Esophagus squamous epithelium (tissue), 5 donors: ENCODE results near the gene CTIF. TPM values are rescaled to one million over a fixed set of nuclear protein-coding genes. Genes with fewer than 3 reads are reported as not detected.

ENCODE experiments used
- DNase-seq: peaks from one replicate; lab custom pipeline; 2025; lab: John Stamatoyannopoulos, UW
- H3K27ac ChIP-seq, 4 donors: fragments of 200-600 bp; sonication (generic); one replicate each; pipeline ENCODE4 v1.5.1; 2016 to 2019; ENCODE audit warnings: mild to moderate bottlenecking in 1 of 4
- H3K27me3 ChIP-seq, 4 donors: fragments of 200-600 bp; sonication (generic); 1 replicate in 3 of 4; 2 replicates in 1 of 4; pipeline versions ENCODE4 v1.5.1 to v1.6.0; 2017 to 2021; ENCODE audit warnings: antibody characterized with exemption in 1 of 4
- H3K36me3 ChIP-seq, 3 donors: fragments of 200-600 bp; sonication (generic); one replicate each; pipeline ENCODE4 v1.5.1; 2016 to 2019
- H3K4me1 ChIP-seq, 3 donors: fragments of 200-600 bp; sonication (generic); one replicate each; pipeline ENCODE4 v1.5.1; 2017 to 2019
- H3K4me3 ChIP-seq, 4 donors: fragments of 200-600 bp; sonication (generic); 1 replicate in 3 of 4; 2 replicates in 1 of 4; pipeline ENCODE4 v1.5.1; 2016 to 2019; ENCODE audit warnings: mild to moderate bottlenecking in 2 of 4, moderate library complexity in 1 of 4
- H3K9me3 ChIP-seq, 3 donors: fragments of 200-600 bp; sonication (generic); one replicate each; pipeline ENCODE4 v1.5.1; 2016 to 2019
- POLR2A ChIP-seq, 4 donors: fragments of 450-650 bp; IDR thresholded peaks; one replicate each; pipeline ENCODE4 v1.6.1; 2017; ENCODE audit warnings: antibody characterized with exemption in 4 of 4, mild to moderate bottlenecking in 4 of 4, moderate library complexity in 3 of 4
- WGBS, 2 donors: methylation state at CpG; one replicate each; pipeline ENCODE4 v1.1.5; 2018; 5-methylcytosine and 5-hydroxymethylcytosine counted together
- intact Hi-C: fragments of 100-400 bp; cut with DNase I; formaldehyde crosslinking; loops from one replicate; pipeline ENCODE4 v1.15.0; 2022
- total RNA-seq, 4 donors: library from RNA; depleted of rRNA; stranded (reverse); fragments of >200 nt; gene quantifications; one replicate each; pipeline ENCODE4 v1.1.0, GENCODE V29; 2016
- TF ChIP-seq, protein P1 (sequence below), 6 experiments: fragments of 450-650 bp in 4 of 6; fragments of 200-600 bp in 2 of 6; sonication (generic) in 2 of 6; IDR thresholded peaks; one replicate each; pipeline ENCODE4 v1.5.1; 2016 to 2019; ENCODE audit warnings: antibody characterized with exemption in 6 of 6, mild to moderate bottlenecking in 4 of 6, moderate library complexity in 4 of 6
- donor health status: DM: yes; HTN: yes; CAD: no.

Gene CTIF
- total RNA-seq, 4 donors from 2014 or later: 4.7 to 24.2 (median 10.2) TPM

DNA sequence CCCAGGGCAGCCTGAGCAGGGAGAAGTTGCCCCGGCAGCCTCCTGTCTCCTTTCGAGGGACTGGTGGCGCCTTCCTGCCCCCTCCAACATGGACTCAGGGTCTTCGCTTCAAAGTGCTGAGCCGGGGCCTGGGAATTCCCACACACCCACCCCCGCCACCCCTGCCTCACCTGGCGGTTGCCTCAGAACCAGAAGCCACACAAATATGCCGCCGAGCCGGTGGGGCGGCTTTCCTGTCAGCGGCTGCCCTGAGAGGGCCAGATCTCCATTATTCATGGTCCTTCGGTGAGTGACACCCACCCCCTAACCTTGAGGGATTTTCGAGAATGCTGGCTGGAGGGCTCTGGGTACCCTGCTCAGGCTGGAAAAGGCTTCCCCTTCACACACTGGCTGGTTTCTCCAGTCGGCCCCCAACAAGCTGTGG, 340.2 kb downstream of the CTIF start:
- DNase-seq: no peak
- no peak overlapping the region for H3K27ac ChIP-seq
- intact Hi-C loops: no loop called here
- no peaks in the 10 kb centered on the region for H3K27me3 ChIP-seq
- TF ChIP-seq, protein P1, sequence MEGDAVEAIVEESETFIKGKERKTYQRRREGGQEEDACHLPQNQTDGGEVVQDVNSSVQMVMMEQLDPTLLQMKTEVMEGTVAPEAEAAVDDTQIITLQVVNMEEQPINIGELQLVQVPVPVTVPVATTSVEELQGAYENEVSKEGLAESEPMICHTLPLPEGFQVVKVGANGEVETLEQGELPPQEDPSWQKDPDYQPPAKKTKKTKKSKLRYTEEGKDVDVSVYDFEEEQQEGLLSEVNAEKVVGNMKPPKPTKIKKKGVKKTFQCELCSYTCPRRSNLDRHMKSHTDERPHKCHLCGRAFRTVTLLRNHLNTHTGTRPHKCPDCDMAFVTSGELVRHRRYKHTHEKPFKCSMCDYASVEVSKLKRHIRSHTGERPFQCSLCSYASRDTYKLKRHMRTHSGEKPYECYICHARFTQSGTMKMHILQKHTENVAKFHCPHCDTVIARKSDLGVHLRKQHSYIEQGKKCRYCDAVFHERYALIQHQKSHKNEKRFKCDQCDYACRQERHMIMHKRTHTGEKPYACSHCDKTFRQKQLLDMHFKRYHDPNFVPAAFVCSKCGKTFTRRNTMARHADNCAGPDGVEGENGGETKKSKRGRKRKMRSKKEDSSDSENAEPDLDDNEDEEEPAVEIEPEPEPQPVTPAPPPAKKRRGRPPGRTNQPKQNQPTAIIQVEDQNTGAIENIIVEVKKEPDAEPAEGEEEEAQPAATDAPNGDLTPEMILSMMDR (IDR thresholded peaks at IDR 0.05): no peak
- TF ChIP-seq POLR2A (IDR thresholded peaks at IDR 0.05): no peak
- WGBS, 2 donors: 25 to 64% methylated on average over 11 to 12 of the region's 15 CpGs
- peak overlapping the region in 2 of 4 donors; percentile 6 to 14 for H3K4me3 ChIP-seq
- H3K9me3 ChIP-seq: no peaks in the 10 kb centered on the region
- peaks cover 0 to 15% (median 7%) of the 10 kb centered on the region in 3 donors for H3K4me1 ChIP-seq
- H3K36me3 ChIP-seq: no peaks in the 10 kb centered on the region

DNA sequence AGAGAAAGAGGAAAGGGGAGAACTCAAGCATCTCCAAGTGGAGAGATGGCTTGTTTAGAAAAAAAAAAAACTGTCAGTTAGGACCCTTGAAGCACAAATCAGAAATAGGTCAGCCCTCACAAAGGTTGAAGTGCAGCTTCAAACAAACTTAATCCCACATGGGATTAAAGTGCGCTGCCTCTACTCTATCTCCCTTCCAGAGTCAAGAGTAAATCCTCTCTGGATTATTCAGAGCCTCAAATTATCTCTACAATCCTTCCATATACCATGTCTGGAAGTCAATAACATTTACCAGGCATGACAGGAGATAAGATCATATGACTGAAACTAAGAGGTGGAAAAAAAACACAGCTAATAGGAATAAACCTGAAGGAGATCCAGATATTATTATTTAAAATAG, 342.1 kb downstream of the CTIF start:
- TF ChIP-seq, protein P1 (IDR thresholded peaks at IDR 0.05): no peak
- no peak for TF ChIP-seq POLR2A (IDR thresholded peaks at IDR 0.05)
- no peak overlapping the region for H3K4me3 ChIP-seq
- H3K36me3 ChIP-seq: no peaks in the 10 kb centered on the region
- 71 to 79% methylated on average over 1 of the region's 1 CpG for WGBS, 2 donors
- H3K9me3 ChIP-seq: no peaks in the 10 kb centered on the region
- intact Hi-C loops: no loop called here
- no peak for DNase-seq
- H3K4me1 ChIP-seq: peaks cover 0 to 15% (median 7%) of the 10 kb centered on the region in 3 donors
- no peaks in the 10 kb centered on the region for H3K27me3 ChIP-seq
- no peak overlapping the region for H3K27ac ChIP-seq

DNA sequence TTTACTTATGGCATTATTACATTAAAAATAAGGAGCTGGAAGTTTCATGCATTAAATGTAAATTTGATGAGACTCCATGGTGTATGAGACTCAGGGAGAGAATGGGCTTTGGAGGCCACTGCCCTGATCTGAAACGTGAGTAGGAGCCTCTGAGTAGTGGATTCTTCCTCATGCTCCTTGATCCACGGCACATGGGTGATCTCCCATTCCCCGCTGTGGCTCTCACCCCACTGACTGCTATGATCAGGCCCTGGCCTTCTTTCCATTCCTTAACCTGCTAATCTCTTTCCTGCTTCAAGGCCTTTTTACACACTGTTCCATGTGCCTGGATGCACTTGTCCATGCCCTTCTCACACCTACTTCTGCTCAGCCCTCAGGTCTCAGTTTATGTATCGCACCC, 343.5 kb downstream of the CTIF start:
- H3K36me3 ChIP-seq: no peaks in the 10 kb centered on the region
- H3K4me1 ChIP-seq: peaks cover 0 to 15% (median 7%) of the 10 kb centered on the region in 3 donors
- intact Hi-C loops: no loop called here
- no peak overlapping the region for H3K4me3 ChIP-seq
- no peak for DNase-seq
- no peak overlapping the region for H3K27ac ChIP-seq
- H3K9me3 ChIP-seq: no peaks in the 10 kb centered on the region
- WGBS, 2 donors: 91 to 94% methylated on average over 4 of the region's 4 CpGs
- no peaks in the 10 kb centered on the region for H3K27me3 ChIP-seq
- TF ChIP-seq POLR2A (IDR thresholded peaks at IDR 0.05): no peak
- TF ChIP-seq, protein P1 (IDR thresholded peaks at IDR 0.05): no peak

DNA sequence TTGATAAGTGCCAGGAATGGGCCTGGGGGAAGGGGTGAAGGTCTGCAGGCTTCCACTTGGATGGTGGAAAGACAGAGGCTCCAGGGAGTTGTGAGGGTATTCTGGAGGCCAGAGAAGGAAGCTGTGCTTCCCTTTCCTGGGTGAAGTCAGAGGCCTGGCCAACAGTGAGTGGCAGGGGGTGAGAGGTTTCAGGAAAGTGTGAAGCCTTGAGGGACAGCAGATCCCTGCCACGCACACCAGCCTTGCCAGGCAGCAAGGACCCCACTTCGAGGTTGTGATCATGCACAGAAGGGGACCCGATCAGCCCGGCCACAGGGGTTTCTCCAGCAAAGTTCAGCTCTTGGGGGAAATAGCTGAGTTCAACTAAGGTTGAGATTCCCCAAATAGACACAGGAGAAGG, 345.5 kb downstream of the CTIF start:
- intact Hi-C loops: no loop called here
- no peak for DNase-seq
- 86 to 94% methylated on average over 1 to 3 of the region's 4 CpGs for WGBS, 2 donors
- H3K27ac ChIP-seq: no peak overlapping the region
- TF ChIP-seq, protein P1 (IDR thresholded peaks at IDR 0.05): no peak
- TF ChIP-seq POLR2A (IDR thresholded peaks at IDR 0.05): no peak
- no peaks in the 10 kb centered on the region for H3K36me3 ChIP-seq
- H3K27me3 ChIP-seq: no peaks in the 10 kb centered on the region
- H3K4me3 ChIP-seq: no peak overlapping the region
- peaks cover 0 to 18% (median 4%) of the 10 kb centered on the region in 3 donors for H3K4me1 ChIP-seq
- no peaks in the 10 kb centered on the region for H3K9me3 ChIP-seq

DNA sequence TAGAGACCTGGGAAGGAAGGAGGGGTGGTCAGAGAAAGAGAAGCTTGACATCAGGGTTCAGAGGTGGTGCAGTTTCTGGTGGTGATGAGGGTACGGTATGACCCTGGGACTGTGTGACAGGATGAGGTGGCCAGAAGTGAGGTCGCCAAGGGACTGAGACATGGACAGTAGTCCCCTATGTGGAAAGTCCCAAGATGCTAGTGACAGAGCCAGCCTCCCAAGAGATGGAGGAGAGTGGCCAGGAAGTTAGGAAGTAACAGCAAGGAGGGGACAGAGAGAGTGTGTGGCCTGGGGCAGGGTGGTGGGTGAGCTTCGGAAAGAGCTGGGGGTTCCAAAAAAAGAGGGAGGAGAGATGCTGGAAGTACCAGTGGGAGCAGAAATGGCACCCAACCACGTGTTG, 345.9 kb downstream of the CTIF start:
- WGBS, 2 donors: 82 to 86% methylated on average over 4 of the region's 4 CpGs
- H3K27me3 ChIP-seq: no peaks in the 10 kb centered on the region
- no peaks in the 10 kb centered on the region for H3K9me3 ChIP-seq
- TF ChIP-seq, protein P1 (IDR thresholded peaks at IDR 0.05): no peak
- TF ChIP-seq POLR2A (IDR thresholded peaks at IDR 0.05): no peak
- no peak overlapping the region for H3K27ac ChIP-seq
- intact Hi-C loops: no loop called here
- H3K4me3 ChIP-seq: no peak overlapping the region
- H3K36me3 ChIP-seq: no peaks in the 10 kb centered on the region
- DNase-seq: no peak
- H3K4me1 ChIP-seq: peaks cover 0 to 20% (median 8%) of the 10 kb centered on the region in 3 donors
